HG02642 (cell line): ENCODE measurements around the gene ATF3.

Experiments used
- ATAC-seq: cut with Tn5 transposase; IDR thresholded peaks from one replicate; pipeline ENCODE4 v1.9.1; 2021; ENCODE audit warnings: mild to moderate bottlenecking; ENCODE audit not compliant: unreplicated experiment, poor library complexity

Gene ATF3

GRCh38 chr1:212608392-212608958 is at the start of gene ATF3:
ATF3 (plus strand) TSS chr1:212608761; CDS start chr1:212615022, 6,261 bp downstream.
- peak; percentile 72 for ATAC-seq

- no peak for ATAC-seq
These were observed 48.6 kb upstream of the ATF3 start for GRCh38 chr1:212559929-212560328.

- no peak for ATAC-seq
These were observed 47.6 kb upstream of the ATF3 start for GRCh38 chr1:212560933-212561460.

- ATAC-seq, result no peak
These were observed 47.0 kb upstream of the ATF3 start for GRCh38 chr1:212561501-212561931.

- ATAC-seq, result no peak
These were observed 45.8 kb upstream of the ATF3 start for GRCh38 chr1:212562771-212563170.

GRCh38 chr1:212565079-212565478 is 43.5 kb upstream of the ATF3 start:
- no peak for ATAC-seq

- ATAC-seq, result no peak
These were observed 42.8 kb upstream of the ATF3 start for GRCh38 chr1:212565571-212566305.

GRCh38 chr1:212566522-212567479 is 41.8 kb upstream of the ATF3 start:
- peak; percentile 98 for ATAC-seq

- ATAC-seq, result no peak
These were observed 40.9 kb upstream of the ATF3 start for GRCh38 chr1:212567638-212568037.

- ATAC-seq, result no peak
These were observed 39.5 kb upstream of the ATF3 start for GRCh38 chr1:212568978-212569537.

GRCh38 chr1:212574732-212575131 is 33.8 kb upstream of the ATF3 start:
- ATAC-seq, result no peak

- ATAC-seq, result no peak
These were observed 33.2 kb upstream of the ATF3 start for GRCh38 chr1:212575333-212575732.

GRCh38 chr1:212578041-212578440 is 30.5 kb upstream of the ATF3 start:
- ATAC-seq, result no peak

- no peak for ATAC-seq
These were observed 27.5 kb upstream of the ATF3 start for GRCh38 chr1:212581034-212581433.

- ATAC-seq, result no peak
These were observed 26.3 kb upstream of the ATF3 start for GRCh38 chr1:212582291-212582690.

GRCh38 chr1:212582808-212583615 is 25.5 kb upstream of the ATF3 start:
- ATAC-seq, result no peak

- ATAC-seq, result no peak
These were observed 24.9 kb upstream of the ATF3 start for GRCh38 chr1:212583643-212584042.

- no peak for ATAC-seq
These were observed 24.3 kb upstream of the ATF3 start for GRCh38 chr1:212584092-212584886.

- ATAC-seq, result no peak
These were observed 23.4 kb upstream of the ATF3 start for GRCh38 chr1:212585210-212585609.
